CD4-positive, alpha-beta T cell treated with Interleukin-2 at 100 ng/mL for 4 hours (primary cell): ENCODE results near the gene WHRN.

Experiments used
- DNase-seq: peaks from one replicate; pipeline ENCODE4 v3.0.0-alpha.2; 2020; ENCODE audit warnings: low spot score

The WHRN gene

GRCh38 chr9:114505187-114506081 is at the start of gene WHRN:
Gene WHRN (minus strand): TSS chr9:114505473. CDS start chr9:114504801, 672 bp downstream.
- peak; percentile 92 for DNase-seq

DNA sequence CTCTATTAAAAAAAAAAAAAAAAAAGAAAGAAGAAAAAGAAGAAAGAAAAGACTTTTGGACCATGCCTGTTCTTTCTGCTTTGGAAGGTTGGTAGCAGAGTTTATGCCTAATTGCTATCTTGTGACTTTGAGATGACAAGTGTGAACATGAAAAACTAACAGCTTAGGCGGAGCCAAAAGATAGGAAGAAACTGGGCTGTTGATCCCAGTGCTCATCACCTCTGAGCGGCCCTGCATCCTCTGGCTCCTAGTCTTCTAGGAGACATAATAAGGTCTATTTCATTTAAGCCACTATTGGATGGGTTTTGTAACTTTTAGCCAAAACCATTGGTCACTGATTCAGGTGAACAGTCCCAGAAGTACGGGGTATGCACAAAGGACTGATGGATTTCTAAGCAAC is 47.9 kb upstream of the WHRN start:
- DNase-seq: no peak

GRCh38 chr9:114552706-114553105 is 47.4 kb upstream of the WHRN start:
- DNase-seq: no peak

- DNase-seq: no peak
These were observed 46.7 kb upstream of the WHRN start for GRCh38 chr9:114551750-114552685.

- DNase-seq: no peak
These were observed 44.5 kb upstream of the WHRN start for GRCh38 chr9:114549697-114550330.

- no peak for DNase-seq
These were observed 41.6 kb upstream of the WHRN start for GRCh38 chr9:114546851-114547250.

DNA sequence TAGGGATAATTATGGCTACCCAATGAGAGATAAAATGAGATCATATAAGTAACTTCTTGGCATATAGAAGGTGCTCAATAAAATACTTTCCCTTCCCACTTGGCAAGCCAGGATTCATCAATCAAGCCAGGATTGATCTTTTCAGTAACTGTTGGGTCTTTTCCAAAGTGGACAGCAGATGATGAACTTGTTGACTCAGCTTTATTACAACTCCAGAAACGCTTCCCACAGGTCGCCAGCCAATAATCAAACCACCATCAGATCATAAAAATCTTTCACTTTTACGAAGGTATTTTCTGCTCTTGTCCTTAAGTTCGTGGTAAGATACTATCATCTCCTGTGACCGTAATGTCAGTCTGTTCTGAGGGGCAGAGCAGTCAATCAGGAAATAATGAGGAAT is 39.8 kb upstream of the WHRN start:
- DNase-seq: no peak

- no peak for DNase-seq
These were observed 34.6 kb upstream of the WHRN start for GRCh38 chr9:114539701-114540380.

GRCh38 chr9:114538241-114538640 is 33.0 kb upstream of the WHRN start:
- DNase-seq: peak; percentile 15

DNA sequence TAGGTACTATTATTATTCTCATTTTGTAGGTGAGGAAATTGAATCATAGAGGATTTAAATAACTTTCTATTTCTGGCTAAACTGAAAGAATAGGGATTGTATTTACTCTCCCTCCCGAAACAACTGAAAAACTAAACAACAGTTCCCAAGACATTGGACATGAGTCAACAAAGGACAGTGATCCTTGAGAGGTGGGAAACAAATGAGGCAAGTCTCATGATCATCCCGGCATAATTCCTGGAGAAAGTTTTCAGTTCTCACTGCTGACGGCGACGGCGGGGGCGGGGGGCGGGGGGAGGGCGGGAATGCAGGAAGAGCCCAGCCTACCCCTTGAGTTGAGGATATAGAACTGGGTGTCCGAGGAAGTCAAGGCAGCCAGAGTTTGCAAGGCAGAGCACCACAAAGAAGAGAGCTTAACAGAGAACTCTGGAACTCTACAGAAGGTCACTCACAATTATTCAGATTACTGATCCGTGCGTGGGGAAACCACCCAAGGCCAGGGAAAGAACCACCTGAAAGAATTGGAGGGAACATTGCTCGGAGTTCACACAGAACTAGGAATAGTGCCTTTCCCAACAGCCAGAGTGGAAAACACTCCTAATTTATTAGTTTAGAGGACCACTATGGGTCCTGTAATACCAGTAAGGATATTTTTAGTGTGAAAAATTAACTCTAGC is 27.4 kb upstream of the WHRN start:
- no peak for DNase-seq

- no peak for DNase-seq
These were observed 24.0 kb upstream of the WHRN start for GRCh38 chr9:114529285-114529684.

- no peak for DNase-seq
These were observed 21.5 kb upstream of the WHRN start for GRCh38 chr9:114526807-114527206.

DNA sequence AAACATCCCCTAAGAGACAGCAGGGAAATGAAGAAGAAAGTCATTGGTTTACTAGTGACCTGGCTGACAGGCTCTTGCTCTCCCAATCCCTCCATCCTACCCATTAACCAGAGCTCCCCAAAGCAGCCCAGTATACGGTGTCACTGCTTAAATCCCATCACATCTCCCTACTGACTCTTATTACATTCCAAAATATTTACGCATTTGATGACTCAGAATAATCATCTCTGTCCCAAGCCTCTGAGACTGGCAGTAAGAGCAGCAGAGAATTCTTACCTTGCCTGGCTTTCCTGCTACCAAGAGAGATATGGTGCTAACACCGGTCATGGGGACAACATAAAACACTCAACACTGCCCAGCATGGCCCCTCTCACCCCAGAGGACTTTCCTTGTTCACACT is 20.2 kb upstream of the WHRN start:
- no peak for DNase-seq

DNA sequence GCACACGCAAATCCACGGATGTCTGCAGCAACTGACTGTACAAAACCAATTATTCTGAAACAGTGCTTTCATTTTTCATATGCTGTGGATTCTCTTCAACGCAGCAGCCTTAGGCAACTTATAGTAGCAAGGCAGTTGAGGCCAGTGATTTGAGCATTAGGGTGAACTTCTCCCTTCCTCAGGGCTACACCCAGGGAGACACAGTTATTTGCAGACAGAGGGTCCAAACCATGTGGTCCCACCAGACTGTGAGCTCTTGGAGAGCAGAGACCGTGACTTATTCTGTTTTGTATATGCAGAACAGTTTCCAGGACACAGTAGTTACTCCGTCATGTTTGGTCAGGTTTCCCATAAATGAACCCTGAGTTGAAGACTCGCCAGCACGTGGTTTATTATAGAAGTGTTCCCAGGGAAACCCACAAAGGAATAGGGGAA is 19.0 kb upstream of the WHRN start:
- DNase-seq: no peak

- no peak for DNase-seq
These were observed 17.6 kb upstream of the WHRN start for GRCh38 chr9:114522847-114523246.

GRCh38 chr9:114522286-114522685 is 17.0 kb upstream of the WHRN start:
- DNase-seq: no peak

DNA sequence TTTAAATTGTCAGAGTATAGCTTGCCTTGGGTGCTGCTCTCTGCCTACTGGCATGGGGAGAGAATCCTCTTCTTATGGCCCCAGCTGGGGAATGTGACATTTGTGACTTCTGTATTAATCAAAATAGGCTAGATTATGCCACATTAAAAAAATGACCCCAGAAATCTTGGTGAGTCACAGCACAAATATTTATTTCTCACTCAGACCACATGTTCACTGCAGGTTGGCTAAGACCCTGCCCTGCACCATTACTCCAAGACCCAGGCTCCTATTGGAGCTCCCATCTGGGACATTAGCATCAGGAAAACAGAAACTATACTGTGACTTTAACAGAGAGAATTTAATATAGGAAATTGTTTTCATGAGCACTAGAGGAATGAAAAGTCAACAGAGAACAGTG is 16.6 kb upstream of the WHRN start:
- no peak for DNase-seq

- DNase-seq: no peak
These were observed 13.3 kb upstream of the WHRN start for GRCh38 chr9:114518599-114519022.

DNA sequence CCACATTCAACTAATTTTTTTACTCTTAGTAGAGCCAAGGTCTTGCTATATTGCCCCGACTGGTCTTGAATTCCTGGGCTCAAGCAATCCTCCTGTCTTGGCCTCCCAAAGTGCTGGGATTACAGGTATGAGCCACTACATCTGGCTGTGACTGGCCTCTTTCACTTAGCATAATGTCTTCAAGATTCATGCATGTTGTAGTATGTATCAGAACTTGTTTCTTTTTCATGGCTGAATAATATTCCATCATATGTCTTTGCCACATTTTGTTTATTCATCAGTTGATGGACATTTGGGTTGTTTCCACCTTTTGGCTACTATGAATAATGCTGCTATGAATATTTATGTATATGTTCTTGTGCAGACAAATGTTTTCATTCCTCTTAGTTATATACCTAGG is 12.8 kb upstream of the WHRN start:
- no peak for DNase-seq

DNA sequence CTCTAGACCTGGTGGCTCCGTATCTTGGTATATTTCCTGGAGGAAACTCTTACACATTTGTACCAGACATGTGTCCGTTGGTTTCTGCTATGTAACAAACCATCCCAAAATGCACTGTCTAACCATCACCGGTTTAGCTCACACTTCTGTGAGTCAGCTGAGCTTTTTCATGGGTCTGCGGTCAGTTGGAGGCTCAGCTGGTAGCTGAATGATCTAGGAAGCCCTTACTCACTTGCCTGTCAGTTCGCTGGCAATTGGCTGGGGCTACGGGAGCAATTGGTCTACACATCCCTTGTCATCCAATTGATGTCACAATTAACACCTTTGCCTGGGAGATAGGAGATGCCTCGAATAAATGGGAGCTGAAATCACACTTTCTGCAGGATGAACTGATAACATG is 11.6 kb upstream of the WHRN start:
- no peak for DNase-seq

DNA sequence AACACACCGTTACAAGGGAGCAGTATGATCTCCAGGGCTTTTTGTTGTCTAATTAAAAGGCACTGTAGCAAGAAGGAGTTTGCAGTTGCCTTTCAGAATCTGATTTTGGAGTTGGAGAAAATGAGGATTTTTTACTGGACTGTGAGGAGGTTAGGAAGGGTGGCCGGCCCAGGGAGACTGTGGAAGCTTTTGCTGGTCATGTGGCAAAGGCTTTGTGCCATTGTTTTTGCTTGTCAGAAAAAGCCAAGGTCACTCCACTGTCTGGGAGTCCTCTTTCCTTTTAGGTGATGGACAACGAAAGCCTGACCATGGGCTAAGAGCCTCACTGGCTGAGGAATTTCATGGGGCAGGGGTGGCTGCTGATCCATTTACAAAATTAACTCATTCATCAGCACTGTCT is 10.3 kb upstream of the WHRN start:
- DNase-seq: no peak
